ENCODE data around the gene D2HGDH.

GRCh38 chr2:241730671-241731293, 3.6 kb upstream of the D2HGDH start:
- TF ChIP-seq, protein P1, sequence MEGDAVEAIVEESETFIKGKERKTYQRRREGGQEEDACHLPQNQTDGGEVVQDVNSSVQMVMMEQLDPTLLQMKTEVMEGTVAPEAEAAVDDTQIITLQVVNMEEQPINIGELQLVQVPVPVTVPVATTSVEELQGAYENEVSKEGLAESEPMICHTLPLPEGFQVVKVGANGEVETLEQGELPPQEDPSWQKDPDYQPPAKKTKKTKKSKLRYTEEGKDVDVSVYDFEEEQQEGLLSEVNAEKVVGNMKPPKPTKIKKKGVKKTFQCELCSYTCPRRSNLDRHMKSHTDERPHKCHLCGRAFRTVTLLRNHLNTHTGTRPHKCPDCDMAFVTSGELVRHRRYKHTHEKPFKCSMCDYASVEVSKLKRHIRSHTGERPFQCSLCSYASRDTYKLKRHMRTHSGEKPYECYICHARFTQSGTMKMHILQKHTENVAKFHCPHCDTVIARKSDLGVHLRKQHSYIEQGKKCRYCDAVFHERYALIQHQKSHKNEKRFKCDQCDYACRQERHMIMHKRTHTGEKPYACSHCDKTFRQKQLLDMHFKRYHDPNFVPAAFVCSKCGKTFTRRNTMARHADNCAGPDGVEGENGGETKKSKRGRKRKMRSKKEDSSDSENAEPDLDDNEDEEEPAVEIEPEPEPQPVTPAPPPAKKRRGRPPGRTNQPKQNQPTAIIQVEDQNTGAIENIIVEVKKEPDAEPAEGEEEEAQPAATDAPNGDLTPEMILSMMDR (IDR thresholded peaks at IDR 0.05) = no peak
- no peak for TF ChIP-seq POLR2A (IDR thresholded peaks at IDR 0.05)

Measured in thyroid gland (tissue), 4 donors.